ENCODE results near the gene PLA1A. TPM values are rescaled to one million over a fixed set of nuclear protein-coding genes. Genes with fewer than 3 reads are reported as not detected.
A peak's percentile ranks its signal among the peaks of the same experiment; 100 is the strongest.

Gene PLA1A
- total RNA-seq, 1 donor = not detected

DNA sequence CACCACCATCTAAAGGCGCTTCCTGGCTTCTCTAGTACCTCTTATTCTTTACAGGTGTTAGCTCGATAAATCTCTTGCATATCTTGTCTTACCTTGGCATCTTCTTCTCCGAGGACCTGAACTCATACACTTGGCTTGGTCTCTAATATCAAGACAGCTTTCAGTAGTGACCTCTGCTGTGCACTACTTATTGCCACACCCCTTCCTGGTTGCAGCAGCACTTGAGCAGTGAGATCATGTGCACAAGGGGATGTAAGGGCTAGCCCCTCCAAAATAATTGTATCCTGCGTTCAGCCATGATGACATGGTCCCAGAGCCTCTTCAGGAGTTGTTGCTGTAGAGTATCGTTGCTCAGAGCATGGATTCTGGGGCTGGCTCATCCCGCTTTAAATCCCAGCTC is 1.3 kb upstream of the PLA1A start:
- DNase-seq (ENCODE audit: low read depth) = no peak
- TF ChIP-seq, protein P1, sequence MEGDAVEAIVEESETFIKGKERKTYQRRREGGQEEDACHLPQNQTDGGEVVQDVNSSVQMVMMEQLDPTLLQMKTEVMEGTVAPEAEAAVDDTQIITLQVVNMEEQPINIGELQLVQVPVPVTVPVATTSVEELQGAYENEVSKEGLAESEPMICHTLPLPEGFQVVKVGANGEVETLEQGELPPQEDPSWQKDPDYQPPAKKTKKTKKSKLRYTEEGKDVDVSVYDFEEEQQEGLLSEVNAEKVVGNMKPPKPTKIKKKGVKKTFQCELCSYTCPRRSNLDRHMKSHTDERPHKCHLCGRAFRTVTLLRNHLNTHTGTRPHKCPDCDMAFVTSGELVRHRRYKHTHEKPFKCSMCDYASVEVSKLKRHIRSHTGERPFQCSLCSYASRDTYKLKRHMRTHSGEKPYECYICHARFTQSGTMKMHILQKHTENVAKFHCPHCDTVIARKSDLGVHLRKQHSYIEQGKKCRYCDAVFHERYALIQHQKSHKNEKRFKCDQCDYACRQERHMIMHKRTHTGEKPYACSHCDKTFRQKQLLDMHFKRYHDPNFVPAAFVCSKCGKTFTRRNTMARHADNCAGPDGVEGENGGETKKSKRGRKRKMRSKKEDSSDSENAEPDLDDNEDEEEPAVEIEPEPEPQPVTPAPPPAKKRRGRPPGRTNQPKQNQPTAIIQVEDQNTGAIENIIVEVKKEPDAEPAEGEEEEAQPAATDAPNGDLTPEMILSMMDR (IDR thresholded peaks at IDR 0.05; ENCODE audit: insufficient read depth, low read depth, low read length) = no peak
- H3K4me3 ChIP-seq (ENCODE audit: low read depth, low read length) = no peak overlapping the region

DNA sequence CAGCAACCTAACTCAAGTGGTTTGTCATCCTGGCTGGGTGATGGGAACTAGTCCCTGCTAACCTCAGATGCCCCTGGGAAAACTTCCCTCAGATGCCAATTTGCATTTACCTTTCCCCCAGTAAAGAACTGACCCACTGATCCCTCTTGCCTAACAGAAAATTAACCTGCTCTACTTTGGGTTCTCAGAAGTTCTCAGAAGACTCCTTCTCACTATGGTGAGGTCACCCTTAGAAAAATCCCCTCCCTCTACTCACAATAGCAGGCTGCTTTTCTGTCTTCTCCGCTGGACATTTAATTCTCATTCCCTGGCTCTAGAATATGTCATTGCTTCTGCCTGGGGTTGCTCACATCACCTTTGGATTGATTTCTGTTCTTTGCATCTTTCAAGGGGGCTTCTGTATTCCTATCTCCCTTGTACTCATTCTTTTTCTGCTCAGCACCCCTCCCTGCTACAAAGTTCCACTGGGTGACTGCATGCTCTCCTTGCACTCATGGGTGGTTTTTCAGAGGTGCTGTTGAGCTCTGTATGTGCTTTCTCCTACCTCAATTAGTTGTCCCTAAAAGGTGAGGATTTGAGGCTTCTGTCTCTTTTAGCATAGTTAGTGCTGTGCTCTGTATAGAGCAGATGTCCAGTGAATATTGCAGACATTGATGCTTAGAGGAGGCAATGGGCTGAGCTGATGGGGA is 869 bp downstream of the PLA1A start:
- TF ChIP-seq, protein P1 (IDR thresholded peaks at IDR 0.05; ENCODE audit: insufficient read depth, low read depth, low read length) = no peak
- DNase-seq (ENCODE audit: low read depth) = no peak
- H3K4me3 ChIP-seq (ENCODE audit: low read depth, low read length) = no peak overlapping the region

DNA sequence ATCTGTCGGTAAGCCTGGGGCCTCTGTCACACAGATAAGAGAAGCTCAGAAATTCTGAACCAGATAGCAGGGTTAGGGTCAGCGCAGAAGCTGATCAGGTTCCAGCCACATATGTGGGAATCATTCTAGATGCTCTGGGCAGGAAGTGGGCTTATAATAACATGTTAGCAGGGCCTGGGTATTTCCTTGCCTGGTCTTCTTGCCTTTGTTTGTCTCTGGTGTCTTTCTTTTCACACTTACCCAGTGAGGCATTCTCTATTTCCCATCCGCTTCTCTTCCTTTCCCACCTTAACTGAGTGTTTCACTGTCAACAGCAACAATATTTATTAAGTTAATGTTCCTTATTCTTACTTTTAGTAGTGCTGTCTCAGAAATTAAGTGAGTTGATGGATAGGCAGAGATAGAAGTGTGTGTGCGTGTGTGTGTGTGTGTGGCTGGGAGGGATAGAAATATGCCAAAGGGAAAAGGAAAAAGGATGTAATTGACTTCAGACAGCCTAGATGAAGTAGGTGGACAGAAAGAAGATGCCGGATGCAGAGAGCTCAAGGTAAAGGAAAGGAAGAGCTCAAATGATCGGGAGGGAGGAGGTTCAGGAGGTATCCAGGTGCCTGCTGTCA is 2.0 kb downstream of the PLA1A start:
- TF ChIP-seq, protein P1 (IDR thresholded peaks at IDR 0.05; ENCODE audit: insufficient read depth, low read depth, low read length) = no peak
- no peak overlapping the region for H3K4me3 ChIP-seq (ENCODE audit: low read depth, low read length)
- DNase-seq (ENCODE audit: low read depth) = no peak

DNA sequence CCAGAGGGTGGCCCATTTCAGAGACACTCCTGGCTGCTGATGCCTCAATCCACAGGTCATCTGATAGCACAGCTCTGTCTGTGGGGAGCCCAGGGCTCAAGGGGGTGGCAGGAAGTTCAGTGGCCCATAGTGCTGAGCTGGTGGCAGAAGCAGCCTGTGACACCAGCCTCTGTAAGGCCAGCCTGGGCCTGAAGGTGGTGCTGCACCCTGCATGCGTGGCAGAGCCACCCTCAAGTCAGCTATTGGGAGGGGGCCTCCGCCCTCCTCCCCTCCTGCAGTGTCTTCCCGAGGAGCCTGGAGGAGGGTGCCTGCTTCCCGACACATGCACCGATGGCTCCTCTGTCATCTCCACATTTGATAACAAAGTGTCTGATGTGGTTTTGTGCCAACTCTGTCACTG is 3.0 kb downstream of the PLA1A start:
- TF ChIP-seq, protein P1 (IDR thresholded peaks at IDR 0.05; ENCODE audit: insufficient read depth, low read depth, low read length) = peak; percentile 58
- DNase-seq (ENCODE audit: low read depth) = peak; percentile 13
- H3K4me3 ChIP-seq (ENCODE audit: low read depth, low read length) = no peak overlapping the region

DNA sequence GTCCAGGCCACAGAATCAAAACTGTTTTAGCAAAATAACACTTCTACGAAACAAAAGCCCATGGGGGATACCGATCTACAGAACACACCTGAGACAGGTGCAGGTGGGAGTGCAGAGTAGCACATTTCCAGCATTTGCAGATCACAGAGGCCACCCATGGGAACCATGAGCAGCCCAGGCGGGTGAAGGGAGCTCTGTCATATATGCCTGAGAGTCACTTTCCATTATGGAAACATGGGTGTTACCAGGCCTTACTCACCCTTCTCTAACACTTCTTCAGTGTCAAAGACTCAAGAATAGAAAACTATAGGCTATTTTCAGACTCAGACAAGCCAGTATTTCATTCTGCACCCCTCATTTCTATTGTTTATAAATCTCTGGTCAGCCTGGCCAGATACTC is 3.5 kb downstream of the PLA1A start:
- no peak overlapping the region for H3K4me3 ChIP-seq (ENCODE audit: low read depth, low read length)
- DNase-seq (ENCODE audit: low read depth) = no peak
- TF ChIP-seq, protein P1 (IDR thresholded peaks at IDR 0.05; ENCODE audit: insufficient read depth, low read depth, low read length) = no peak

DNA sequence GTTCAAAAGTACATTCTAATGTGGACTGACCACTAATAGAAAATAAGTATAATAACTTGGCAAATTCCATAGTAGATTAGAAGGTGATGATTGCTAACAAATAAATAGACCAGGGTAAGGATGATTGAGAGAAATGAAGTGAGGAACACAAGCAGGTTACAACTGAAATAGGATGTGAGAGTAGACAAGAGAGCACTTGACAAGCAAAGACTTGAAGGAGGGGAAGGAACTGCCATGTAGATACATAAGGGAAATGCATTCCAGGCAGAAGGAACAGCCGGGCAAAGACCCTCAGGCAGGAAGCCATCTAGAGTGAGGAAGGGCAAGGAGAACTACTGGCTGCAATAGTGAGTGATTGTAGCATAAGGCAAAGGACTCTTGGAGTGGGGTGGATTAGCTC is 5.0 kb downstream of the PLA1A start:
- TF ChIP-seq, protein P1 (IDR thresholded peaks at IDR 0.05; ENCODE audit: insufficient read depth, low read depth, low read length) = no peak
- no peak for DNase-seq (ENCODE audit: low read depth)

More for the DNA sequence above, 5.0 kb downstream of the PLA1A start:
- H3K4me3 ChIP-seq (ENCODE audit: low read depth, low read length) = no peak overlapping the region

Measured in fibroblast of villous mesenchyme (primary cell).